Measurements from ENCODE around the gene RBMS1.

Gene RBMS1

DNA sequence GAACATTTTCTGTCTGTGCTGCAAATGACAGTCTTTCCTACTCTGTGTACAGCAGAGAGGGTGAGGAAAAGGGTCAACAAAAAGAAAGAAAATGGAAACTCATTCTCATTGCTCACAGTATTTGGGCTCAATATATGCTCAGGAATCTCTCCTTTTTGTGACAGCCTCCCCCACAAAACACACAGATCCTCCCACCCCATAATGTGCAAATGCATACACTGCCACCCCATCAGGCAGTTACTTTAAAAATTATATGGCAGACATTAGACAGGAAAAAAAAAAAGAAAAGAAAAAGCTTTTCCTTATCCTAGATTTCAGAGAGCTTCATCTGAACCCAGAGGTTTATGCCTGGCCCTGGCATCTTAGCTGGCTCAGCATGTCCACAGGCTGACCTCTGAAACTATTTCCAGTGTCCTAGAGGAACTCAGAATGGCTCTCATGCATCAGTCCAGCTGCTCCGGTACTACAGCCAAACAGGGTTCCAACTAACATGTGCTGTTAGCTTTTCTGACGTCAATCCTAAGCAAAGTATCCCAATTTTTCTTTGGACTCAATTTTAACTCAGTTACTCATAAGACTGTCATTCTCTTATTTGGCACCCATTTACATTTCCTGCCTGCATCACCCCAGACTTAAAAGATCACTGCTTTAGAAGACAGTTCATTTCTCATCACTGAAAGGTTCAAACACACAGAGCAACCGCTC lies 105.9 kb downstream of the RBMS1 start:
- H3K23ac ChIP-seq (ENCODE audit: low read depth, low read length, poor library complexity), result no peak overlapping the region
- no CpG with 5 or more reads among the region's 3 CpGs for WGBS, 2 donors (ENCODE audit: extremely low coverage in 2 of 2, insufficient read length in 2 of 2, insufficient replicate concordance in 1 of 2)

DNA sequence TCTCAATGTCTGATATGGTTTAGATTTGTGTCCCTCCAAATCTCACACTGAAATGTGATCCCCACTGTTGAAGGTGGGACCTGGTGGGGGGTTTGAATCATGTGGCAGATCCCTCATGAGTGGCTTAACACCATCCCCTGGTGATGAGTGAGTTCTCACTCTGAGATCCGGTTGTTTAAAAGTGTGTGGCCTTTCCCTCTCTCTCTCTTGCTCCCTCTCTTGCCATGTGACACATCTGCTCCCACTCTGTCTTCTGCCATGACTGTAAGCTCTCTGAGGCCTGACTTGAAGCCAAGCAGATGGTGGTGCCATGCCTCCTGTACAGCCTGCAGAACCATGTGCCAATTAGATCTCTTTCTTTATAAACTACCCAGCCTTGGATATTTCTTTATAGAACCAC lies 108.8 kb downstream of the RBMS1 start:
- no peak overlapping the region for H2BK12ac ChIP-seq (ENCODE audit: low read length)
- no peak overlapping the region for H2AK5ac ChIP-seq (ENCODE audit: low read depth, low read length)
- no CpG with 5 or more reads among the region's 1 CpG for WGBS, 2 donors (ENCODE audit: extremely low coverage in 2 of 2, insufficient read length in 2 of 2, insufficient replicate concordance in 1 of 2)
- H3K9ac ChIP-seq (ENCODE audit: low read depth, low read length, poor library complexity), result no peak overlapping the region
- no peak overlapping the region for H2BK5ac ChIP-seq (ENCODE audit: low read length)
- H2BK15ac ChIP-seq (ENCODE audit: low read length), result no peak overlapping the region
- H3K14ac ChIP-seq (ENCODE audit: low read length), result no peak overlapping the region
- no peak overlapping the region for H2BK120ac ChIP-seq (ENCODE audit: low read depth, low read length)
- H3K4me1 ChIP-seq (ENCODE audit: control insufficient read depth in 2 of 2, insufficient read depth in 1 of 2, low read depth in 1 of 2, low read length in 2 of 2), result peaks cover 10 to 13% of the 10 kb centered on the region in 2 donors
- no peak for DNase-seq (ENCODE audit: low spot score)
- no peak overlapping the region for H3K4ac ChIP-seq (ENCODE audit: low read length)
- no peak overlapping the region for H4K8ac ChIP-seq (ENCODE audit: low read depth, low read length)
- H3K79me1 ChIP-seq (ENCODE audit: low read depth, low read length), result no peaks in the 10 kb centered on the region
- H3K4me3 ChIP-seq (ENCODE audit: low read length in 2 of 2), result no peak overlapping the region
- no peak overlapping the region for H4K91ac ChIP-seq (ENCODE audit: low read depth, low read length, poor library complexity)
- H3K36me3 ChIP-seq (replicated peaks in 1 of 2; ENCODE audit: control insufficient read depth in 2 of 2, insufficient read depth in 2 of 2, low read length in 2 of 2), result no peaks in the 10 kb centered on the region
- no peaks in the 10 kb centered on the region for H3K27me3 ChIP-seq (ENCODE audit: control insufficient read depth in 3 of 3, insufficient read depth in 3 of 3, low read depth in 1 of 3, low read length in 3 of 3)
- no peak overlapping the region for H3K23ac ChIP-seq (ENCODE audit: low read depth, low read length, poor library complexity)
- H3K27ac ChIP-seq (replicated peaks; ENCODE audit: low read length), result no peak overlapping the region
- no peak overlapping the region for H3K4me2 ChIP-seq (ENCODE audit: insufficient read depth, low read length, poor library complexity, severe bottlenecking)
- H3K9me3 ChIP-seq (replicated peaks in 1 of 2; ENCODE audit: control insufficient read depth in 2 of 2, insufficient read depth in 1 of 2, low read depth in 1 of 2, low read length in 2 of 2), result peaks cover 0 to 4% of the 10 kb centered on the region in 2 donors
- H3K18ac ChIP-seq (ENCODE audit: low read length), result no peak overlapping the region
- no peak overlapping the region for H2AFZ ChIP-seq (ENCODE audit: low read length)

More for the DNA sequence above, 105.9 kb downstream of the RBMS1 start:
- Histone ChIP-seq H3K4me2 (ENCODE audit: insufficient read depth, low read length, poor library complexity, severe bottlenecking) (no peak overlapping the region), H3K9me3 (replicated peaks in 1 of 2; ENCODE audit: control insufficient read depth in 2 of 2, insufficient read depth in 1 of 2, low read depth in 1 of 2, low read length in 2 of 2) (peaks cover 0 to 4% of the 10 kb centered on the region in 2 donors), H2BK12ac (ENCODE audit: low read length) (no peak overlapping the region), H3K18ac (ENCODE audit: low read length) (no peak overlapping the region), H3K9ac (ENCODE audit: low read depth, low read length, poor library complexity) (no peak overlapping the region), H2BK120ac (ENCODE audit: low read depth, low read length) (no peak overlapping the region), H3K4me1 (ENCODE audit: control insufficient read depth in 2 of 2, insufficient read depth in 1 of 2, low read depth in 1 of 2, low read length in 2 of 2) (peaks cover 10 to 17% of the 10 kb centered on the region in 2 donors), H3K27ac (replicated peaks; ENCODE audit: low read length) (no peak overlapping the region), H2BK5ac (ENCODE audit: low read length) (no peak overlapping the region), H3K4me3 (ENCODE audit: low read length in 2 of 2) (no peak overlapping the region), H3K36me3 (replicated peaks in 1 of 2; ENCODE audit: control insufficient read depth in 2 of 2, insufficient read depth in 2 of 2, low read length in 2 of 2) (no peaks in the 10 kb centered on the region), H2BK15ac (ENCODE audit: low read length) (no peak overlapping the region), H2AFZ (ENCODE audit: low read length) (no peak overlapping the region), H3K79me1 (ENCODE audit: low read depth, low read length) (no peaks in the 10 kb centered on the region), H2AK5ac (ENCODE audit: low read depth, low read length) (no peak overlapping the region), H3K14ac (ENCODE audit: low read length) (no peak overlapping the region), H3K4ac (ENCODE audit: low read length) (no peak overlapping the region), H3K27me3 (ENCODE audit: control insufficient read depth in 3 of 3, insufficient read depth in 3 of 3, low read depth in 1 of 3, low read length in 3 of 3) (no peaks in the 10 kb centered on the region), H4K8ac (ENCODE audit: low read depth, low read length) (no peak overlapping the region), H4K91ac (ENCODE audit: low read depth, low read length, poor library complexity) (no peak overlapping the region)
- DNase-seq (ENCODE audit: low spot score), result no peak

DNA sequence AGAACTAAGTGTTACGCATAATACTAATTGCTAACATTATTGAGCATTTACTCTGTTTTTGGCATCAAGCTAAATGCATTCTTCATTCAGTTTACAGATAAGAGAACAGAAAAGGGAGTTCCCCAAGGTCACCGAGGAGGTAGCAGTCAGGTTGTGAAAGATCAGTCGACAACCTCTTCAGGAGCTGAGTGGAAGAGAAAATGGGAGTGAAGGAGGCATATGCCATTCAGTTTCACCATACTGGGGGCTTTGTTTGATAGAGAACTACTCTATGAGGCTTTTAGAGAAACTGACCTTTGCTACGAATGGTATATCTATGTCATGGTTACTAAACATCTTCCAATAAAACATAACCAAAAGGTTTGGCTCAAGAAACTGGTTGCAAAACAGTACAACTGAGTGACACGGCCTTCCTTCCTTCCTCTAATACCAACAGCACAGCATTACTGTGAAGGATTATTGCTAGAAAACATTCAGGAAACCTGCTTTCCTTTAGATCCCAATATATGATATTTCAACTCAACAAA lies 112.1 kb downstream of the RBMS1 start:
- H4K8ac ChIP-seq (ENCODE audit: low read depth, low read length), result no peak overlapping the region
- no peak overlapping the region for H2BK5ac ChIP-seq (ENCODE audit: low read length)
- no peak overlapping the region for H3K18ac ChIP-seq (ENCODE audit: low read length)
- H3K4me3 ChIP-seq (ENCODE audit: low read length in 2 of 2), result no peak overlapping the region
- no peak overlapping the region for H3K4me2 ChIP-seq (ENCODE audit: insufficient read depth, low read length, poor library complexity, severe bottlenecking)
- H3K9ac ChIP-seq (ENCODE audit: low read depth, low read length, poor library complexity), result no peak overlapping the region
- no peak overlapping the region for H2BK120ac ChIP-seq (ENCODE audit: low read depth, low read length)
- no peak overlapping the region for H4K91ac ChIP-seq (ENCODE audit: low read depth, low read length, poor library complexity)
- H2AK5ac ChIP-seq (ENCODE audit: low read depth, low read length), result no peak overlapping the region
- no peak overlapping the region for H3K27ac ChIP-seq (replicated peaks; ENCODE audit: low read length)
- H3K9me3 ChIP-seq (replicated peaks in 1 of 2; ENCODE audit: control insufficient read depth in 2 of 2, insufficient read depth in 1 of 2, low read depth in 1 of 2, low read length in 2 of 2), result peaks cover 0 to 4% of the 10 kb centered on the region in 2 donors
- H3K36me3 ChIP-seq (replicated peaks in 1 of 2; ENCODE audit: control insufficient read depth in 2 of 2, insufficient read depth in 2 of 2, low read length in 2 of 2), result no peaks in the 10 kb centered on the region
- no peak overlapping the region for H2BK15ac ChIP-seq (ENCODE audit: low read length)
- DNase-seq (ENCODE audit: low spot score), result no peak
- H3K4me1 ChIP-seq (ENCODE audit: control insufficient read depth in 2 of 2, insufficient read depth in 1 of 2, low read depth in 1 of 2, low read length in 2 of 2), result peaks cover 6 to 12% of the 10 kb centered on the region in 2 donors
- H2BK12ac ChIP-seq (ENCODE audit: low read length), result no peak overlapping the region
- H3K79me1 ChIP-seq (ENCODE audit: low read depth, low read length), result peaks cover 2% of the 10 kb centered on the region
- whole genome bisulfite sequencing, 2 donors (ENCODE audit: extremely low coverage in 2 of 2, insufficient read length in 2 of 2, insufficient replicate concordance in 1 of 2), result no CpG with 5 or more reads among the region's 5 CpGs
- H3K4ac ChIP-seq (ENCODE audit: low read length), result no peak overlapping the region
- no peak overlapping the region for H3K23ac ChIP-seq (ENCODE audit: low read depth, low read length, poor library complexity)
- no peak overlapping the region for H2AFZ ChIP-seq (ENCODE audit: low read length)
- no peaks in the 10 kb centered on the region for H3K27me3 ChIP-seq (ENCODE audit: control insufficient read depth in 3 of 3, insufficient read depth in 3 of 3, low read depth in 1 of 3, low read length in 3 of 3)
- H3K14ac ChIP-seq (ENCODE audit: low read length), result no peak overlapping the region

DNA sequence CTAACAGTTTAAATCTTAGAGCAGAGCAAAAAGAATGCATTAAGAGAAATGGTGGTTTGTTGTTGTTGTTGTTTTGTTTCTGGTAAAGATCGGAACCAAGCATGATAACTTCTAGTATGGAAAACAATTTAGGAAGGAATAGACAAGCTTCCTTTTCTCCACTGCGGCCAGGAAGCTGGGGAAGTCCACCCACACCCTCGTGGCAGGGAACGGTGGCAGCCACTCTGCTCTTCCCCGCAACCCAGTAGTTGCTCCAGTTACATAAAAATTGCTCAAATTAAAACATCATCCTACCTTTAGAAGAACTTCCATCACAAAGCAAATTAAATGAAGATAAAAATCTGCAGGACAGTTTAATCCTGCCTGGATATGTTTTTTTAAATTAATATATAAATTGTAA lies 113.0 kb downstream of the RBMS1 start:
- no peak overlapping the region for H3K4ac ChIP-seq (ENCODE audit: low read length)
- H3K18ac ChIP-seq (ENCODE audit: low read length), result no peak overlapping the region
- H2BK5ac ChIP-seq (ENCODE audit: low read length), result no peak overlapping the region
- H2BK120ac ChIP-seq (ENCODE audit: low read depth, low read length), result no peak overlapping the region
- no peak overlapping the region for H3K23ac ChIP-seq (ENCODE audit: low read depth, low read length, poor library complexity)
- no peaks in the 10 kb centered on the region for H3K27me3 ChIP-seq (ENCODE audit: control insufficient read depth in 3 of 3, insufficient read depth in 3 of 3, low read depth in 1 of 3, low read length in 3 of 3)
- H3K36me3 ChIP-seq (replicated peaks in 1 of 2; ENCODE audit: control insufficient read depth in 2 of 2, insufficient read depth in 2 of 2, low read length in 2 of 2), result no peaks in the 10 kb centered on the region
- H4K91ac ChIP-seq (ENCODE audit: low read depth, low read length, poor library complexity), result no peak overlapping the region
- peaks cover 0 to 4% of the 10 kb centered on the region in 2 donors for H3K9me3 ChIP-seq (replicated peaks in 1 of 2; ENCODE audit: control insufficient read depth in 2 of 2, insufficient read depth in 1 of 2, low read depth in 1 of 2, low read length in 2 of 2)
- peaks cover 2% of the 10 kb centered on the region for H3K79me1 ChIP-seq (ENCODE audit: low read depth, low read length)
- no peak overlapping the region for H3K4me3 ChIP-seq (ENCODE audit: low read length in 2 of 2)
- no peak overlapping the region for H3K9ac ChIP-seq (ENCODE audit: low read depth, low read length, poor library complexity)
- H3K14ac ChIP-seq (ENCODE audit: low read length), result no peak overlapping the region
- no CpG with 5 or more reads among the region's 5 CpGs for WGBS, 2 donors (ENCODE audit: extremely low coverage in 2 of 2, insufficient read length in 2 of 2, insufficient replicate concordance in 1 of 2)
- H2BK15ac ChIP-seq (ENCODE audit: low read length), result no peak overlapping the region
- H4K8ac ChIP-seq (ENCODE audit: low read depth, low read length), result no peak overlapping the region
- H3K4me1 ChIP-seq (ENCODE audit: control insufficient read depth in 2 of 2, insufficient read depth in 1 of 2, low read depth in 1 of 2, low read length in 2 of 2), result peaks cover 6 to 12% of the 10 kb centered on the region in 2 donors
- H2AK5ac ChIP-seq (ENCODE audit: low read depth, low read length), result no peak overlapping the region
- no peak overlapping the region for H2BK12ac ChIP-seq (ENCODE audit: low read length)
- H3K27ac ChIP-seq (replicated peaks; ENCODE audit: low read length), result no peak overlapping the region
- no peak overlapping the region for H3K4me2 ChIP-seq (ENCODE audit: insufficient read depth, low read length, poor library complexity, severe bottlenecking)
- no peak overlapping the region for H2AFZ ChIP-seq (ENCODE audit: low read length)
- DNase-seq (ENCODE audit: low spot score), result no peak
